GM23248 (cell line): Measurements from ENCODE around the gene VCL. TPM values are rescaled to one million over a fixed set of nuclear protein-coding genes. Genes with fewer than 3 reads are reported as not detected.

Experiments
- DNase-seq: peaks from one replicate; pipeline ENCODE4 v3.0.0-alpha.2; 2015
- H2AFZ ChIP-seq: fragments of 200-600 bp; sonication (generic); 2 replicates; pipeline ENCODE4 v1.6.1; 2016; ENCODE audit warnings: antibody characterized with exemption
- H3F3A ChIP-seq: fragments of 200-600 bp; sonication (generic); 2 replicates; pipeline ENCODE4 v1.6.1; 2016; ENCODE audit warnings: mild to moderate bottlenecking, antibody characterized with exemption, mixed run types; ENCODE audit not compliant: insufficient read depth
- H3K27ac ChIP-seq: fragments of 200-600 bp; sonication (generic); 2 replicates; pipeline ENCODE4 v1.5.1; 2016; ENCODE audit warnings: mild to moderate bottlenecking
- H3K27me3 ChIP-seq: fragments of 200-600 bp; sonication (generic); replicated peaks from 2 replicates; pipeline ENCODE4 v1.6.1; 2016; ENCODE audit warnings: mild to moderate bottlenecking; ENCODE audit not compliant: insufficient read depth
- H3K36me3 ChIP-seq: fragments of 200-600 bp; sonication (generic); 2 replicates; pipeline ENCODE4 v1.6.1; 2016; ENCODE audit warnings: low read depth, mild to moderate bottlenecking
- H3K4me1 ChIP-seq: fragments of 200-600 bp; sonication (generic); 2 replicates; pipeline ENCODE4 v1.6.1; 2016; ENCODE audit warnings: mild to moderate bottlenecking; ENCODE audit not compliant: insufficient read depth
- H3K4me2 ChIP-seq: fragments of 200-600 bp; sonication (generic); one replicate; pipeline ENCODE4 v1.6.1; 2016; ENCODE audit warnings: mild to moderate bottlenecking; ENCODE audit not compliant: unreplicated experiment
- H3K4me3 ChIP-seq: fragments of 200-600 bp; sonication (generic); 2 replicates; pipeline ENCODE4 v1.5.1; 2016; ENCODE audit warnings: mild to moderate bottlenecking
- H3K79me2 ChIP-seq: fragments of 200-600 bp; sonication (generic); 2 replicates; pipeline ENCODE4 v1.6.1; 2016; ENCODE audit warnings: mild to moderate bottlenecking; ENCODE audit not compliant: insufficient read depth
- H3K9ac ChIP-seq: fragments of 200-600 bp; sonication (generic); 2 replicates; pipeline ENCODE4 v1.6.1; 2016; ENCODE audit warnings: mild to moderate bottlenecking
- H3K9me2 ChIP-seq: fragments of 200-600 bp; sonication (generic); 2 replicates; pipeline ENCODE4 v1.6.1; 2016; ENCODE audit warnings: mixed run types, mild to moderate bottlenecking, moderate library complexity; ENCODE audit not compliant: insufficient read depth
- H3K9me3 ChIP-seq: fragments of 200-600 bp; sonication (generic); one replicate; pipeline ENCODE4 v1.6.1; 2017; ENCODE audit warnings: low read depth
- H4K20me1 ChIP-seq: fragments of 200-600 bp; sonication (generic); 2 replicates; pipeline ENCODE4 v1.6.0; 2016; ENCODE audit not compliant: insufficient read depth
- EZH2 ChIP-seq: fragments of 200-600 bp; sonication (generic); IDR thresholded peaks from 2 replicates; pipeline ENCODE4 v1.6.1; 2018; ENCODE audit warnings: antibody characterized with exemption, mild to moderate bottlenecking; ENCODE audit not compliant: insufficient read depth, poor library complexity, severe bottlenecking
- EZH2phosphoT487 ChIP-seq: fragments of 200-600 bp; sonication (generic); IDR thresholded peaks from 2 replicates; pipeline ENCODE4 v1.6.1; 2018; ENCODE audit warnings: antibody characterized with exemption, moderate library complexity, mild to moderate bottlenecking, low read depth; ENCODE audit not compliant: insufficient read depth
- WGBS, 2 experiments: methylation state at CpG; one replicate each; pipeline ENCODE4 v1.1.6; 2015 to 2017; ENCODE audit warnings: low lambda C conversion rate in 2 of 2, low coverage in 1 of 2; ENCODE audit errors: missing lambda C conversion rate in 2 of 2; 5-methylcytosine and 5-hydroxymethylcytosine counted together
- in situ Hi-C: fragments of 300-500 bp; cut with MboI; formaldehyde crosslinking; loops from 2 replicates; pipeline ENCODE4 v1.15.0; 2020
- polyA plus RNA-seq: library from polyadenylated mRNA; unstranded; fragments of >200 nt; fragmentation: Nextera tagmentation; extraction: Ambion mirVana; gene quantifications from 2 replicates; pipeline ENCODE4 v1.2.1, GENCODE V29; 2016
- total RNA-seq: library from RNA; depleted of rRNA; stranded (reverse); fragments of >200 nt; shearing (Covaris generic); gene quantifications from 2 replicates; pipeline ENCODE4 v1.2.3, GENCODE V29; 2014

VCL gene
- total and polyA plus RNA-seq, 2 experiments from 2014 or later: 177 to 235 TPM

GRCh38 chr10:73991884-73992245 is 6.1 kb upstream of the VCL start:
- in situ Hi-C loops: no loop called here

GRCh38 chr10:73992899-73993788 is 4.8 kb upstream of the VCL start:
- Histone ChIP-seq H4K20me1 (no peaks in the 10 kb centered on the region), H3K9me3 (no peaks in the 10 kb centered on the region), H3K4me2 (no peak overlapping the region), H3K79me2 (peaks cover 2% of the 10 kb centered on the region), H3K4me3 (no peak overlapping the region), H3K4me1 (peaks cover 9% of the 10 kb centered on the region; the same call in 1 of the 2 replicates), H2AFZ (0 out of 2 replicates have a peak overlapping the region, but pooled peaks have one; percentile 40), H3K9ac (no peak overlapping the region), H3K36me3 (no peaks in the 10 kb centered on the region), H3F3A (no peaks in the 10 kb centered on the region; the same call in 1 of the 2 replicates), H3K9me2 (no peaks in the 10 kb centered on the region), H3K27ac (no peak overlapping the region), H3K27me3 (no peaks in the 10 kb centered on the region)
- WGBS, 2 experiments: 62 to 67% methylated on average over 6 of the region's 6 CpGs
- in situ Hi-C loops: no loop called here
- peak; percentile 60 for DNase-seq
- TF ChIP-seq EZH2 (no peak), EZH2phosphoT487 (no peak)

More at GRCh38 chr10:73991884-73992245, 6.1 kb upstream of the VCL start:
- TF ChIP-seq EZH2phosphoT487: no peak
- no peak for TF ChIP-seq EZH2
- H3K27ac ChIP-seq: no peak overlapping the region
- no peak overlapping the region for H3K4me2 ChIP-seq
- H2AFZ ChIP-seq: no peak overlapping the region
- H3K9me2 ChIP-seq: no peaks in the 10 kb centered on the region
- no peaks in the 10 kb centered on the region for H3K36me3 ChIP-seq
- H3K9me3 ChIP-seq: no peaks in the 10 kb centered on the region
- no peaks in the 10 kb centered on the region for H3K27me3 ChIP-seq
- peaks cover 9% of the 10 kb centered on the region; the same call in 1 of the 2 replicates for H3K4me1 ChIP-seq
- DNase-seq: no peak
- WGBS, 2 experiments: 87 to 88% methylated on average over 6 of the region's 6 CpGs
- no peaks in the 10 kb centered on the region for H3K79me2 ChIP-seq
- H3K4me3 ChIP-seq: no peak overlapping the region
- H4K20me1 ChIP-seq: no peaks in the 10 kb centered on the region
- H3F3A ChIP-seq: no peaks in the 10 kb centered on the region; the same call in 1 of the 2 replicates
- no peak overlapping the region for H3K9ac ChIP-seq

- 69 to 78% methylated on average over 2 of the region's 2 CpGs for WGBS, 2 experiments
- H4K20me1 ChIP-seq: no peaks in the 10 kb centered on the region; the same call in 1 of the 2 replicates
- H3K9me2 ChIP-seq: no peaks in the 10 kb centered on the region
- no peaks in the 10 kb centered on the region for H3K9me3 ChIP-seq
- no peak for DNase-seq
- H3K79me2 ChIP-seq: peaks cover 21% of the 10 kb centered on the region
- H3K27me3 ChIP-seq: no peaks in the 10 kb centered on the region
- H3K9ac ChIP-seq: no peak overlapping the region
- H3K4me2 ChIP-seq: no peak overlapping the region
- no peak overlapping the region for H3K4me3 ChIP-seq
- no peaks in the 10 kb centered on the region for H3K36me3 ChIP-seq
- no peak overlapping the region for H2AFZ ChIP-seq
- peaks cover 11% of the 10 kb centered on the region for H3K4me1 ChIP-seq
- H3K27ac ChIP-seq: no peak overlapping the region
- peaks cover 16% of the 10 kb centered on the region for H3F3A ChIP-seq
- in situ Hi-C loops: no loop called here
- no peak for TF ChIP-seq EZH2
- no peak for TF ChIP-seq EZH2phosphoT487
These were observed 2.9 kb upstream of the VCL start for GRCh38 chr10:73995035-73995358.

- DNase-seq: no peak
- Histone ChIP-seq H3K27ac (no peak overlapping the region), H3F3A (peaks cover 37% of the 10 kb centered on the region), H3K9ac (peak overlapping the region; percentile 29; the same call in 1 of the 2 replicates), H3K4me1 (peaks cover 36% of the 10 kb centered on the region), H3K9me2 (no peaks in the 10 kb centered on the region), H4K20me1 (no peaks in the 10 kb centered on the region; the same call in 1 of the 2 replicates), H3K36me3 (0 out of 2 replicates have a peak, but pooled peaks cover 7% of the 10 kb centered on the region), H3K27me3 (no peaks in the 10 kb centered on the region), H2AFZ (peak overlapping the region; percentile 81), H3K79me2 (peaks cover 45% of the 10 kb centered on the region), H3K4me3 (peak overlapping the region; percentile 79), H3K4me2 (peak overlapping the region; percentile 74), H3K9me3 (no peaks in the 10 kb centered on the region)
- WGBS, 2 experiments: 2% methylated on average over 6 to 11 of the region's 11 CpGs
- TF ChIP-seq EZH2 (no peak), EZH2phosphoT487 (no peak)
- in situ Hi-C loops: no loop called here
These were observed 492 bp upstream of the VCL start for GRCh38 chr10:73997461-73997786.
